Neutrophil (primary cell): ENCODE data around the gene MCTP2.

Source experiments
- H3K27ac ChIP-seq: fragments of 200-600 bp; sonication (generic); 2 replicates; pipeline ENCODE4 v1.5.1; 2016; ENCODE audit warnings: mild to moderate bottlenecking, moderate library complexity
- H3K27me3 ChIP-seq: fragments of 200-600 bp; sonication (generic); 2 replicates; pipeline ENCODE4 v1.6.0; 2016; ENCODE audit warnings: mild to moderate bottlenecking
- H3K36me3 ChIP-seq: fragments of 200-600 bp; sonication (generic); 2 replicates; pipeline ENCODE4 v1.5.1; 2017
- H3K4me1 ChIP-seq, 2 experiments: fragments of 200-600 bp in 1 of 2; sonication (generic) in 1 of 2; 1 replicate in 1 of 2; 2 replicates in 1 of 2; pipeline versions ENCODE4 v1.5.1 to v1.6.1; 2013 to 2016; ENCODE audit warnings: low read depth in 1 of 2, low read length in 1 of 2, mild to moderate bottlenecking in 1 of 2, moderate library complexity in 1 of 2; ENCODE audit not compliant: control insufficient read depth in 1 of 2, insufficient read depth in 1 of 2
- H3K4me3 ChIP-seq, 2 experiments: fragments of 200-600 bp in 1 of 2; sonication (generic) in 1 of 2; 1 replicate in 1 of 2; 2 replicates in 1 of 2; pipeline ENCODE4 v1.5.1; 2013 to 2016; ENCODE audit warnings: low read depth in 1 of 2, low read length in 1 of 2, mild to moderate bottlenecking in 1 of 2, moderate library complexity in 1 of 2
- H3K9me3 ChIP-seq: fragments of 200-600 bp; sonication (generic); 2 replicates; pipeline ENCODE4 v1.5.1; 2016
- CTCF ChIP-seq: fragments of 200-600 bp; sonication (generic); IDR thresholded peaks from 2 replicates; pipeline ENCODE4 v1.5.1; 2016; ENCODE audit warnings: antibody characterized with exemption

MCTP2 gene

GRCh38 chr15:94290730-94291129, 59.4 kb downstream of the MCTP2 start:
- Histone ChIP-seq H3K9me3 (no peaks in the 10 kb centered on the region), H3K4me1 (peaks cover 71% of the 10 kb centered on the region in 2 experiments), H3K4me3 (no peak overlapping the region), H3K27ac (peak overlapping the region; percentile 67), H3K36me3 (no peaks in the 10 kb centered on the region), H3K27me3 (no peaks in the 10 kb centered on the region)
- TF ChIP-seq CTCF: no peak

GRCh38 chr15:94293411-94294402, 62.3 kb downstream of the MCTP2 start:
- Histone ChIP-seq H3K27me3 (no peaks in the 10 kb centered on the region), H3K36me3 (peaks cover 5% of the 10 kb centered on the region), H3K4me1 (peaks cover 75 to 77% of the 10 kb centered on the region in 2 experiments), H3K4me3 (no peak overlapping the region), H3K27ac (peak overlapping the region; percentile 61), H3K9me3 (no peaks in the 10 kb centered on the region)
- no peak for TF ChIP-seq CTCF

- Histone ChIP-seq H3K4me1 (peaks cover 81 to 84% of the 10 kb centered on the region in 2 experiments), H3K36me3 (peaks cover 9% of the 10 kb centered on the region), H3K9me3 (no peaks in the 10 kb centered on the region), H3K27ac (peak overlapping the region; percentile 61), H3K27me3 (no peaks in the 10 kb centered on the region), H3K4me3 (peak overlapping the region in 1 of 2 experiments; percentile 9)
- TF ChIP-seq CTCF: no peak
These were observed 63.2 kb downstream of the MCTP2 start for GRCh38 chr15:94294556-94294955.

- Histone ChIP-seq H3K9me3 (no peaks in the 10 kb centered on the region), H3K4me3 (peak overlapping the region in 1 of 2 experiments; percentile 9), H3K36me3 (peaks cover 14% of the 10 kb centered on the region), H3K27me3 (no peaks in the 10 kb centered on the region), H3K27ac (peak overlapping the region; percentile 56), H3K4me1 (peaks cover 81 to 82% of the 10 kb centered on the region in 2 experiments)
- no peak for TF ChIP-seq CTCF
These were observed 63.9 kb downstream of the MCTP2 start for GRCh38 chr15:94295275-94295674.

GRCh38 chr15:94296717-94297116, 65.4 kb downstream of the MCTP2 start:
- no peaks in the 10 kb centered on the region for H3K27me3 ChIP-seq
- H3K36me3 ChIP-seq: peaks cover 24% of the 10 kb centered on the region
- no peak overlapping the region for H3K4me3 ChIP-seq
- no peak for TF ChIP-seq CTCF
- no peaks in the 10 kb centered on the region for H3K9me3 ChIP-seq
- peaks cover 67 to 68% of the 10 kb centered on the region in 2 experiments for H3K4me1 ChIP-seq
- peak overlapping the region; percentile 76 for H3K27ac ChIP-seq
